H1 (cell line): Measurements from ENCODE around the gene BRPF1. TPM values are rescaled to one million over a fixed set of nuclear protein-coding genes. Genes with fewer than 3 reads are reported as not detected.

Experiments
- CTCF ChIA-PET: fragments of 300-600 bp; sonication (Branson Sonifier 250); formaldehyde crosslinking; loops from one replicate; lab custom pipeline; 2021; ENCODE audit not compliant: partially characterized antibody; lab: Charles Lee
- POLR2A ChIA-PET: fragments of 300-600 bp; sonication (Branson Sonifier 250); formaldehyde crosslinking; loops from one replicate; lab custom pipeline; 2021; ENCODE audit warnings: inconsistent platforms; ENCODE audit not compliant: partially characterized antibody; lab: Charles Lee
- DNase-seq, 2 experiments: peaks; one replicate each; pipeline versions ENCODE4 v3.0.0 to v3.0.0-alpha.2; 2010 to 2022; ENCODE audit warnings: low spot score in 2 of 2, low read depth in 1 of 2, mixed read lengths in 1 of 2
- FAIRE-seq: peaks from 2 replicates; lab custom pipeline; 2011; peaks lifted over from hg19 to GRCh38; lab: Jason Lieb, UNC
- H2AFZ ChIP-seq: 2 replicates; pipeline ENCODE4 v1.8.1; 2012; ENCODE audit warnings: low read length, inconsistent platforms
- H2AK5ac ChIP-seq: 2 replicates; pipeline ENCODE4 v1.6.1; 2013; ENCODE audit warnings: low read depth, low read length
- H2BK120ac ChIP-seq: replicated peaks from 2 replicates; pipeline ENCODE3; 2013; ENCODE audit warnings: low read depth, low read length, inconsistent platforms
- H2BK12ac ChIP-seq: 2 replicates; pipeline ENCODE4 v1.6.1; 2013; ENCODE audit warnings: low read depth, low read length
- H2BK15ac ChIP-seq: 2 replicates; pipeline ENCODE4 v1.6.1; 2013; ENCODE audit warnings: low read length
- H2BK20ac ChIP-seq: 2 replicates; pipeline ENCODE4 v1.6.1; 2013; ENCODE audit warnings: low read length
- H2BK5ac ChIP-seq: 2 replicates; pipeline ENCODE4 v1.6.1; 2013; ENCODE audit warnings: low read depth, low read length
- H3K14ac ChIP-seq: 2 replicates; pipeline ENCODE4 v1.6.1; 2013; ENCODE audit warnings: inconsistent platforms; ENCODE audit not compliant: insufficient read length
- H3K18ac ChIP-seq: 2 replicates; pipeline ENCODE4 v1.6.1; 2013; ENCODE audit warnings: low read length; ENCODE audit errors: extremely low read depth
- H3K23ac ChIP-seq: 2 replicates; pipeline ENCODE4 v1.6.1; 2013; ENCODE audit warnings: inconsistent platforms; ENCODE audit not compliant: insufficient read length
- H3K23me2 ChIP-seq: 2 replicates; pipeline ENCODE4 v1.6.1; 2013; ENCODE audit warnings: low read depth, low read length
- H3K27ac ChIP-seq: 2 replicates; pipeline ENCODE4 v1.6.1; 2011; ENCODE audit warnings: low read depth, low read length, inconsistent platforms
- H3K27me3 ChIP-seq, 4 experiments: replicated peaks in 1 of 4; 1 replicate in 1 of 4; 2 replicates in 3 of 4; pipeline versions ENCODE4 v1.6.1 to v1.8.1; 2011 to 2013; ENCODE audit warnings: low read length in 3 of 4, mild to moderate bottlenecking in 3 of 4, inconsistent platforms in 2 of 4, mixed read lengths in 2 of 4, moderate library complexity in 1 of 4; ENCODE audit not compliant: control insufficient read depth in 3 of 4, insufficient read depth in 3 of 4; ENCODE audit errors: extremely low read depth in 1 of 4
- H3K36me3 ChIP-seq, 4 experiments: 2 replicates each; pipeline versions ENCODE4 v1.6.1 to v1.8.1; 2011 to 2013; ENCODE audit warnings: mild to moderate bottlenecking in 4 of 4, low read length in 3 of 4, moderate library complexity in 2 of 4, control low read depth in 1 of 4, inconsistent platforms in 1 of 4; ENCODE audit not compliant: insufficient read depth in 4 of 4, control insufficient read depth in 2 of 4
- H3K4ac ChIP-seq: replicated peaks from 2 replicates; pipeline ENCODE3; 2013; ENCODE audit warnings: low read length, low read depth, mixed read lengths, inconsistent platforms; ENCODE audit not compliant: insufficient read length
- H3K4me1 ChIP-seq, 4 experiments: replicated peaks in 1 of 4; 1 replicate in 1 of 4; 2 replicates in 3 of 4; pipeline versions ENCODE4 v1.6.1 to v1.8.1; 2011 to 2013; ENCODE audit warnings: low read length in 3 of 4, inconsistent platforms in 2 of 4, mixed read lengths in 1 of 4; ENCODE audit not compliant: insufficient read depth in 4 of 4, control insufficient read depth in 3 of 4
- H3K4me2 ChIP-seq, 2 experiments: 2 replicates each; pipeline versions ENCODE4 v1.6.1 to v1.8.1; 2011 to 2013; ENCODE audit warnings: low read depth in 2 of 2, low read length in 2 of 2, control low read depth in 1 of 2, inconsistent platforms in 1 of 2, mild to moderate bottlenecking in 1 of 2; ENCODE audit not compliant: insufficient read depth in 1 of 2
- H3K4me3 ChIP-seq, 4 experiments: fragments of 200-600, 300-600 bp in 1 of 4; sonication (generic), shearing (Covaris generic), sonication (Bioruptor Twin) in 1 of 4; 2 replicates each; pipeline versions ENCODE4 v1.5.1 to v1.8.1; 2011 to 2016; ENCODE audit warnings: low read length in 4 of 4, low read depth in 3 of 4, control low read depth in 2 of 4, inconsistent platforms in 2 of 4, mild to moderate bottlenecking in 2 of 4, mixed read lengths in 1 of 4, moderate library complexity in 1 of 4; ENCODE audit not compliant: insufficient read depth in 2 of 4; ENCODE audit errors: extremely low read depth in 1 of 4
- H3K56ac ChIP-seq: replicated peaks from 2 replicates; pipeline ENCODE3; 2013; ENCODE audit warnings: low read depth, mild to moderate bottlenecking, mixed read lengths, low read length, inconsistent platforms; ENCODE audit not compliant: insufficient read length
- H3K79me1 ChIP-seq: 2 replicates; pipeline ENCODE4 v1.6.1; 2013; ENCODE audit warnings: low read depth, low read length, control low read depth
- H3K79me2 ChIP-seq, 2 experiments: 2 replicates each; pipeline versions ENCODE4 v1.6.1 to v1.8.1; 2012 to 2013; ENCODE audit warnings: low read length in 2 of 2, mild to moderate bottlenecking in 2 of 2, inconsistent platforms in 1 of 2; ENCODE audit not compliant: insufficient read depth in 2 of 2, control insufficient read depth in 1 of 2
- H3K9ac ChIP-seq, 4 experiments: replicated peaks in 1 of 4; 1 replicate in 1 of 4; 2 replicates in 3 of 4; pipeline versions ENCODE4 v1.6.1 to v1.8.1; 2011 to 2013; ENCODE audit warnings: low read depth in 3 of 4, low read length in 3 of 4, control low read depth in 2 of 4, mild to moderate bottlenecking in 2 of 4, moderate library complexity in 2 of 4, inconsistent platforms in 1 of 4; ENCODE audit errors: extremely low read depth in 1 of 4
- H3K9me3 ChIP-seq, 2 experiments: 2 replicates each; pipeline versions ENCODE4 v1.6.1 to v1.8.1; 2012 to 2013; ENCODE audit warnings: mild to moderate bottlenecking in 2 of 2, moderate library complexity in 2 of 2, control low read depth in 1 of 2, inconsistent platforms in 1 of 2, low read depth in 1 of 2, low read length in 1 of 2, mixed read lengths in 1 of 2; ENCODE audit not compliant: insufficient read depth in 2 of 2
- H4K20me1 ChIP-seq, 2 experiments: replicated peaks in 1 of 2; 2 replicates each; pipeline versions ENCODE3 to v1.8.1; 2011 to 2013; ENCODE audit warnings: inconsistent platforms in 2 of 2, low read length in 2 of 2, mild to moderate bottlenecking in 1 of 2; ENCODE audit not compliant: insufficient read depth in 2 of 2, control insufficient read depth in 1 of 2
- H4K5ac ChIP-seq: 2 replicates; pipeline ENCODE4 v1.6.1; 2013; ENCODE audit warnings: low read length, low read depth, mixed read lengths, inconsistent platforms; ENCODE audit not compliant: insufficient read length
- H4K8ac ChIP-seq: 2 replicates; pipeline ENCODE4 v1.8.0; 2013; ENCODE audit warnings: mild to moderate bottlenecking, moderate library complexity, low read length, inconsistent platforms; ENCODE audit not compliant: insufficient read depth; ENCODE audit errors: extremely low read depth
- H4K91ac ChIP-seq: replicated peaks from 2 replicates; pipeline ENCODE3; 2013; ENCODE audit warnings: low read length, mixed read lengths, inconsistent platforms; ENCODE audit not compliant: insufficient read length
- ATF3 ChIP-seq: IDR thresholded peaks from 2 replicates; pipeline ENCODE4 v1.6.1; 2011; ENCODE audit warnings: low read depth, mild to moderate bottlenecking, low read length; ENCODE audit not compliant: insufficient read depth
- BACH1 ChIP-seq: IDR thresholded peaks from 2 replicates; pipeline ENCODE4 v1.6.1; 2012; ENCODE audit warnings: low read length, improper control_type of control experiment
- BRCA1 ChIP-seq: IDR thresholded peaks from 2 replicates; pipeline ENCODE4 v1.6.1; 2012; ENCODE audit warnings: low read depth, low read length, improper control_type of control experiment
- CBX5 ChIP-seq: fragments of 300-800, 300-1000 bp; sonication (generic); IDR thresholded peaks from 2 replicates; pipeline ENCODE4 v1.7.1; 2016; ENCODE audit warnings: antibody characterized with exemption, low read length, low read depth
- CHD1 ChIP-seq: IDR thresholded peaks from 2 replicates; pipeline ENCODE4 v1.6.1; 2012; ENCODE audit warnings: low read depth, low read length, improper control_type of control experiment
- EGR1 ChIP-seq: IDR thresholded peaks from 2 replicates; pipeline ENCODE4 v1.6.1; 2011; ENCODE audit warnings: low read depth, low read length, borderline replicate concordance
- KDM1A ChIP-seq: fragments of 200-600, 300-600 bp; sonication (generic); IDR thresholded peaks from 2 replicates; pipeline ENCODE4 v1.7.1; 2016; ENCODE audit warnings: mild to moderate bottlenecking, low read length, borderline replicate concordance
- KDM4A ChIP-seq: IDR thresholded peaks from one replicate; pipeline ENCODE4 v1.7.1; 2012; ENCODE audit warnings: low read depth, mild to moderate bottlenecking, moderate library complexity, low read length, inconsistent platforms; ENCODE audit not compliant: severe bottlenecking
- KDM5A ChIP-seq: fragments of 200-600 bp; IDR thresholded peaks from 2 replicates; pipeline ENCODE4 v1.7.1; 2012; ENCODE audit warnings: mild to moderate bottlenecking, low read length, inconsistent platforms, mixed read lengths
- PHF8 ChIP-seq: fragments of 200-600 bp; sonication (generic); conservative IDR thresholded peaks from 2 replicates; pipeline ENCODE4 v1.7.1; 2012; ENCODE audit warnings: low read depth, mild to moderate bottlenecking, inconsistent platforms, low read length, moderate library complexity
- POU5F1 ChIP-seq: IDR thresholded peaks from 2 replicates; pipeline ENCODE4 v1.6.1; 2011; ENCODE audit warnings: low read depth, mild to moderate bottlenecking, low read length, moderate library complexity
- SIN3A ChIP-seq, 2 experiments: IDR thresholded peaks in 1 of 2; conservative IDR thresholded peaks in 1 of 2; 2 replicates each; pipeline ENCODE4 v1.6.1; 2011 to 2012; ENCODE audit warnings: low read length in 2 of 2, improper control_type of control experiment in 1 of 2, low read depth in 1 of 2, mild to moderate bottlenecking in 1 of 2
- SIX5 ChIP-seq: IDR thresholded peaks from 2 replicates; pipeline ENCODE4 v1.6.1; 2011; ENCODE audit warnings: mild to moderate bottlenecking, low read depth, low read length
- SP2 ChIP-seq: IDR thresholded peaks from 2 replicates; pipeline ENCODE4 v1.6.1; 2012; ENCODE audit warnings: mild to moderate bottlenecking, low read length, inconsistent platforms
- TEAD4 ChIP-seq: IDR thresholded peaks from 2 replicates; pipeline ENCODE4 v1.6.1; 2012; ENCODE audit warnings: low read depth, low read length, inconsistent platforms, mixed read lengths
- WGBS, 2 experiments: shearing (Covaris generic) in 1 of 2; methylation state at CpG; one replicate each; pipeline versions ENCODE4 v1.1.6 to v1.1.7; 2013 to 2015; ENCODE audit warnings: low lambda C conversion rate in 2 of 2, mixed read lengths in 2 of 2, inconsistent platforms in 1 of 2, low coverage in 1 of 2, missing lambda C conversion rate in 1 of 2; ENCODE audit not compliant: insufficient replicate concordance in 2 of 2, insufficient coverage in 1 of 2, insufficient read length in 1 of 2; ENCODE audit errors: extremely low coverage in 1 of 2, missing lambda C conversion rate in 1 of 2; 5-methylcytosine and 5-hydroxymethylcytosine counted together
- polyA plus RNA-seq, 7 experiments: library from polyadenylated mRNA; depleted of rRNA in 3 of 7; stranded (reverse) in 5 of 7; unstranded in 2 of 7; fragments of >200 nt in 5 of 7; fragments of 200-250 nt in 2 of 7; gene quantifications; 1 replicate in 5 of 7; 2 replicates in 1 of 7; 4 replicates in 1 of 7; pipeline versions ENCODE4 v1.2.1 to v1.2.3, GENCODE V29; 2011 to 2013; ENCODE audit warnings: missing spikeins in 2 of 7, mixed read lengths in 2 of 7
- total RNA-seq: library from RNA; stranded (reverse); fragmentation: NEBNext Ultra II Directional; extraction: Animal tissue kit (Norgen Biotek cat#: 25700); gene quantifications from 2 replicates; pipeline ENCODE4 v1.2.1, GENCODE V29; 2021

Gene BRPF1
- total and polyA plus RNA-seq, 2 of the 8 experiments (the other 6 are each of a cell fraction or from before 2014, with no cell fraction given): 11.3 to 21.7 TPM

GRCh38 chr3:9687514-9687913 is 44.0 kb upstream of the BRPF1 start:
- no peak overlapping the region for H3K23ac ChIP-seq
- no peak overlapping the region for H3K18ac ChIP-seq
- no peak overlapping the region for H3K56ac ChIP-seq
- DNase-seq (no peak), FAIRE-seq (no peak)
- H2BK12ac ChIP-seq: no peak overlapping the region
- no peak overlapping the region for H4K91ac ChIP-seq
- H3K27me3 ChIP-seq: no peaks in the 10 kb centered on the region
- ChIA-PET CTCF (interaction anchor here (0.6 kb wide), 1 partner anchor 66 kb away, joined by 3 read pairs; no protein-coding TSS in a partner anchor), POLR2A (interaction anchor here (0.6 kb wide), 1 partner anchor 64 kb away, joined by 3 read pairs; no protein-coding TSS in a partner anchor)
- no peak overlapping the region for H4K5ac ChIP-seq
- no peak overlapping the region for H2AK5ac ChIP-seq
- H3K4me2 ChIP-seq: no peak overlapping the region
- no peak overlapping the region for H2BK120ac ChIP-seq
- H3K79me1 ChIP-seq: no peaks in the 10 kb centered on the region
- no peak overlapping the region for H3K4me3 ChIP-seq
- H4K20me1 ChIP-seq: peaks cover 2% of the 10 kb centered on the region in 2 experiments
- no peak overlapping the region for H3K27ac ChIP-seq
- H3K79me2 ChIP-seq: no peaks in the 10 kb centered on the region
- WGBS, 2 experiments: 93% methylated on average over 7 of the region's 7 CpGs; no CpG with 5 or more reads in 1 of the 2 experiments
- H3K23me2 ChIP-seq: no peaks in the 10 kb centered on the region
- H3K9ac ChIP-seq: no peak overlapping the region
- H3K9me3 ChIP-seq: no peaks in the 10 kb centered on the region
- no peak overlapping the region for H2BK15ac ChIP-seq
- no peak overlapping the region for H2BK20ac ChIP-seq
- no peak overlapping the region for H3K4ac ChIP-seq
- no peak overlapping the region for H2BK5ac ChIP-seq
- peaks cover 14 to 48% (median 26%) of the 10 kb centered on the region in 4 experiments; a peak in 7 of 8 replicates for H3K36me3 ChIP-seq
- no peak overlapping the region for H3K14ac ChIP-seq
- no peak overlapping the region for H2AFZ ChIP-seq
- no peak overlapping the region for H4K8ac ChIP-seq
- H3K4me1 ChIP-seq: no peaks in the 10 kb centered on the region
- TF ChIP-seq SIN3A (conservative IDR thresholded peaks at IDR 0.05 in 1 of 2, IDR thresholded peaks at IDR 0.05 in 1 of 2; ENCODE audit: low read depth in 1 of 2, low read length in 2 of 2) (no peak), ATF3 (no peak), CHD1 (no peak), KDM1A (no peak), BACH1 (no peak), KDM4A (no peak), SP2 (no peak), BRCA1 (no peak), CBX5 (no peak), KDM5A (no peak), SIX5 (no peak), PHF8 (no peak), EGR1 (no peak), POU5F1 (no peak), TEAD4 (no peak)
